ENCODE results near the gene FRMPD4. TPM values are rescaled to one million over a fixed set of nuclear protein-coding genes. Genes with fewer than 3 reads are reported as not detected.

The FRMPD4 gene
- total RNA-seq, 1 donor from 2014 or later, result 0.29 TPM

- no peak for TF ChIP-seq CTCF (IDR thresholded peaks at IDR 0.05)
- ATAC-seq (no peak), DNase-seq (no peak)
- intact Hi-C loops (cut with DNase I), result no loop called here
- Histone ChIP-seq H3K36me3 (no peaks in the 10 kb centered on the region), H3K4me1 (no peaks in the 10 kb centered on the region), H3K27me3 (no peaks in the 10 kb centered on the region), H3K4me3 (no peak overlapping the region), H3K27ac (no peak overlapping the region), H3K9me3 (no peaks in the 10 kb centered on the region)
Observed at GRCh38 chrX:12700745-12701144, 562.5 kb downstream of the FRMPD4 start.

- no peaks in the 10 kb centered on the region for H3K27me3 ChIP-seq
- H3K27ac ChIP-seq, result no peak overlapping the region
- no peak overlapping the region for H3K4me3 ChIP-seq
- peak; percentile 84 for ATAC-seq
- H3K36me3 ChIP-seq, result no peaks in the 10 kb centered on the region
- DNase-seq, result peak; percentile 65
- intact Hi-C loops (cut with DNase I), result no loop called here
- TF ChIP-seq CTCF (IDR thresholded peaks at IDR 0.05), result peak; percentile 45
- no peaks in the 10 kb centered on the region for H3K9me3 ChIP-seq
- no peaks in the 10 kb centered on the region for H3K4me1 ChIP-seq
Observed at GRCh38 chrX:12701628-12702027, 563.4 kb downstream of the FRMPD4 start.

GRCh38 chrX:12702509-12703091 lies 564.3 kb downstream of the FRMPD4 start:
- H3K9me3 ChIP-seq, result no peaks in the 10 kb centered on the region
- H3K27ac ChIP-seq, result no peak overlapping the region
- peak; percentile 15 for TF ChIP-seq CTCF (IDR thresholded peaks at IDR 0.05)
- H3K4me3 ChIP-seq, result no peak overlapping the region
- H3K36me3 ChIP-seq, result no peaks in the 10 kb centered on the region
- H3K27me3 ChIP-seq, result no peaks in the 10 kb centered on the region
- DNase-seq, result no peak
- intact Hi-C loops (cut with DNase I), result no loop called here
- no peaks in the 10 kb centered on the region for H3K4me1 ChIP-seq
- ATAC-seq, result no peak

GRCh38 chrX:12704706-12705105 lies 566.4 kb downstream of the FRMPD4 start:
- intact Hi-C loops (cut with DNase I), result no loop called here
- TF ChIP-seq CTCF (IDR thresholded peaks at IDR 0.05), result no peak
- Histone ChIP-seq H3K9me3 (no peaks in the 10 kb centered on the region), H3K4me1 (no peaks in the 10 kb centered on the region), H3K36me3 (no peaks in the 10 kb centered on the region), H3K4me3 (no peak overlapping the region), H3K27ac (no peak overlapping the region), H3K27me3 (no peaks in the 10 kb centered on the region)
- ATAC-seq (no peak), DNase-seq (no peak)

- intact Hi-C loops (cut with DNase I), result no loop called here
- Histone ChIP-seq H3K27me3 (no peaks in the 10 kb centered on the region), H3K4me3 (no peak overlapping the region), H3K4me1 (no peaks in the 10 kb centered on the region), H3K36me3 (no peaks in the 10 kb centered on the region), H3K9me3 (no peaks in the 10 kb centered on the region), H3K27ac (no peak overlapping the region)
- DNase-seq, result no peak
- TF ChIP-seq CTCF (IDR thresholded peaks at IDR 0.05), result no peak
- ATAC-seq, result no peak
Observed at GRCh38 chrX:12709047-12709446, 570.8 kb downstream of the FRMPD4 start.

Measured in upper lobe of right lung (tissue), 1 donor.